ENCODE data around the gene RIMBP2.

RIMBP2 gene

DNA sequence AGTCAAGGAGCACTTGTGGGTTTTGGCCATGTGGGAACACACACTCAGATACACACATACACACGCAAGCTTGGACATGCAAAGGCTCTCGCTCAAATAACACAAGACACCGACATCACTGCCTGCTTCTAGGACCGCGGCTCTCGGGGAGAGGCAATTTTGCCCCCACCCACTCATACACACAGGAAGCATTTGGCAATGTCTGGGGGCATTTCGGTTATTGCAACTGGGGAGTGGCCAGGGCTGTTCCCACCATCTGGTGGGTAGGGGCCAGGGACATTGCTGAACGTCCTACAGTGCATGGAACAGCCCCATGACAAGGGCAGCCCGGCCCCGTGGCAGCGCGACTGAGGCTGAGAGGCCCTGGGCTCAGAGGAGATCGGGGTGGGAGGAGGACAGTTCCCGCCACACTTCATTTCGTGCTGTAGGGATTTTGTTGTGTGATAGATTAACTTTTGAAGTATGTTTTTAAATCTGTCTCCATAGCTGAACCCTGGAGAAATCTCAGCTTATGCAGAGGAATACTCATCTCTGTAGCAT lies 35.6 kb downstream of the RIMBP2 start:
- DNase-seq (ENCODE audit: low read depth) = no peak

GRCh38 chr12:130677957-130678558 lies 38.0 kb downstream of the RIMBP2 start:
- DNase-seq (ENCODE audit: low read depth) = no peak

DNA sequence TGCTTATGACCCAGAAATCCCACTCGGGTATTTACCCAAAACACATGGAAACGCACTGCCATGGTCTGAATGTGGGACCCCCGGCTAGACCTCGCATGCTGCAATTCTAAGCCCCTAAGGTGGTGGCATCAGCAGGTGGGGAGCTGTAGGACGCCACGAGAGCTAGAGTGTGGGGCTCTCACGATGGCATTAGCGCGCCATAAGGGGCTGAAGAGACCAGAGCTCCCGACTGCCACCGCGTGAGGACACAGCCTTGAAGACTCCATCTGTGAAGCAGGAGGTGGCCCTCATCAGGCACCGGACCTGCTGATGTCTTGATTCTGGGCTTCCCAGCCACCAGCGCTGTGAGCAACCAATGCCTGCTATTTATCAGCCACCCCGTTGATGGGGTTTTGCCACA lies 40.3 kb downstream of the RIMBP2 start:
- no peak for DNase-seq (ENCODE audit: low read depth)

DNA sequence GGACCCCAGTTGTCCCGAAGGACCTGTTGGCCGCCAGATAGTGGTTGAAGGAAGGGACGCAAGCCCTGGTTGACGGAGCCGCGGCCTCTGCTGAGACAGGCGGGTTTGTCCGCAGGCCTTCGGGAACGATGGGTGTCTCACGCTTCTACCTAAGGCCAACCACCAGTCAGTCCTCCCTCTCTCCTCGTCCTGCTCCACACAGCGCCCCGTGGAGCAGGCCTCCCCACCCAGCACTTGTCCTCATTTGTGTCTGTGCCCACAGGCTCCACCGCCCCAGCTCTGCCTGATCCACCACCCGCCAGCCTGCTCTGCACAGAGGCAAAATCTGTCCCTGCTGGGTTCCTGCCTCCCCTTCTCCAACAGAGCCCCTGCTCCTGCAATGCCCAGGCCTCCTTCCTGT lies 41.0 kb downstream of the RIMBP2 start:
- no peak for DNase-seq (ENCODE audit: low read depth)

DNA sequence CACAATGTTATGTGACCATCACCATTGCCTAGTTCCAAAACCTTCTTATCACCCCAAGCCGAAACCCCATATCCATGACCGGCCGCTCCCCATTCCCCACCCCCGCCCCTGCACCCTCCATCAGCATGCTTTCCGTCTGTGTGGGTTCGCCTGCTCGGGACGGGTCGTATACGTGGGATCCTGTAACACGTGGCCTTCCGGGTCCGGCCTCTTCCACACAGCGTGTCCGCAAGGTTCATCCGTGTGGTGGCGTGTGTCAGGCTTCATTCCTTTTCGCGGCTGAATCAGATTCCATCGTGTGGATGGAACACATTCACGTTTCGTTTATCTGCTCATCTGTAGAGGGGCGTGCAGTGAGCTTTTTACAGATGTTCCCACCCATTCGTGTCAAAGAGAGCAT lies 41.4 kb downstream of the RIMBP2 start:
- DNase-seq (ENCODE audit: low read depth) = no peak

DNA sequence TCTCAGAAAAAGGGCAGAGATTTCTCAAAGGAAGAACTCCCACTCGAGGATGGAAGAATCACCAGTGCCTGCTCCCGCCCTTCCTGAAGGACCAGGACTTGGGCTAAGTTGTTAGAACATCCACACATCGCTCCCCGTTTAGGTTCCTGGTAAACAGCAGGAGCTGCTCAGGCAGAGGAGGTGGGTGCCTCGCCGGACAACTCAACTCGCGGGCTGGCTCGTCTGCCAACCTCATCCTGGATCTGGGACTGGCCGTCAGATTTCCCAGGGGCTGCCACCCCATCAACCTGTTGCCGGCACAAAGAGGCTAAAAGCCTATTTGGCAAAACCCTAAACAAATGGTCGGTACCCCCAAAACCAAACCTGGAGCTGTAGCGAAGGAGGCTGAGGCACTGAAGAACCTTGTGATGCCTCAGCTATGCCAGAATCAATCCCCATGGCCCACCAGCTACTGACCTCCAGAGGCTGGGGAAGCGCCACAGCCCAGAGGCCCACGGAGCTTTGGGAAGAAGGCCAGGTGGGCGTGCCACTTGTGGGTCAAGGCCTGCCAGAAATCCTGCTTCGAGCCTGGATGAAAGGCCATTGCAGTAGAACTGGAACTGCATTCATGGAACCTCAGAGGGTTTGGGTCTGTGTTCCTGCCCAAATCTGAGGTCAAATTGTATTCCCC lies 42.9 kb downstream of the RIMBP2 start:
- no peak for DNase-seq (ENCODE audit: low read depth)

DNA sequence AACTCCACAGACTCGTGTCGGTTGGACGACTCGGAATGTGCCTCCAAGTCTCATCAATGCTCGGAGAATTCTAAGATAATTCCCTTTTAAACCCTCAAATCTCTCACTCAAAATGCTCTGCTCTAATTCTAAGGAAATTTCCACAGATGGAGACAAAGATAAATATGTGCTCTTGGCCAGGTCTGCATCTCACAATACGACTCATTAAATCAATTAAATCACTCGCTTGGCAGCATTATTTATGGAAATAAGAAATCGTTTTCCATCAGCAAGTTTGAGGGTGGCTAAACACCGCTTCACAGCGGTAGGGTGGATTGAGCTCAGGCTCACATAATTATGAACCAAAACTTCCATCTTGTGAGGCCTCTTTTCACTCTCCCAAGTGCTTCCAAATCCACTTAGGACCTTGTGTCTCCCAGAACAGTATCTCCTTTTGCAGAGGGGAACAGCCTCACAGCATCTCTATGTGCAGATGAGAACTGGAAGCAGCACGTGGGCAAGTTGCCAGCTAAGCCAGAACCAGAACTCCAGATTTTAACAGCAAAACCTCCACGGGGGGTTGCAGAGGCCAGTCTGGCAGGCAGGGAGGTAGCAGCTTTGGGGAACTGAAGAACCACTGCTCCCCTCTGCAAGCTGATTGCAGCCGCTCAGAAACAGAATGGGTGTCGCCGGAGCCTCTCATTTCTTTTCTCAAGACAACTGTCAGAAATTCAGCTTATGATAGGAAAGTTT lies 43.8 kb downstream of the RIMBP2 start:
- no peak for DNase-seq (ENCODE audit: low read depth)

- no peak for DNase-seq (ENCODE audit: low read depth)
Measured at GRCh38 chr12:130671556-130671955, 44.5 kb downstream of the RIMBP2 start.

DNA sequence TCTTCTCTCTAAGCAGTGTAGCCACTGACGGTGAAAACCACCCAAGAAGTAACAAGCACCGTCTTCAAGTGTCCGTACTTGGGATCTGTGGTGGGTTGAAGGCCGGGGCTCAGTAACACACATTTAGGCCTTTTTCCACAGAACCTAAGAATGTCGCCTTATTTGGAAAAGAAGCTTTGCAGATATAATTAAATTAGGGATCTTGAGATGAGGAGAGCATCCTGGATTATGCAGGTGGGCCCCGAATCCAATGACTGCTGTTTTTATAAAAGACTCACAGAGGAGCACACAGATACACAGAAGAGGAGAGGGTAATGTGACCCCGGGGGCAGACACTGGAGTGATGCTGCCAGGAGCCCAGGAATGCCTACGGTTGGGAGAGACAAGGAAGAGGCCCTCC lies 46.3 kb downstream of the RIMBP2 start:
- no peak for DNase-seq (ENCODE audit: low read depth)

DNA sequence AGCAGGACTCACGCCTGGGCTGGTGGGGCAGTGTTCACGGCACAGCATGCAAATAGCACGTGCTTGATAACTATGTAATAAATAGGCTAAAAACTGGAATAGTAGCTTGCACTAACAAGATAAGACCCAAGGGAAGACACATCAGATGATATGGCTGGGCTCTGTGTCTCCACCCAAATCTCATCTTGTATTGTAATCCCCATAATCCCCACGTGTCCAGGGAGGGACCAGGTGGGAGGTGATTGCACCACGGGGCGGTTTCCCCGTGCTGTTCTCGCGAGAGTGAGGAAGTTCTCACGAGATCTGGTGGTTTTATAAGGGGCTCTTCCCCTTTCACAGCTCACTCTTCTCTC lies 46.9 kb downstream of the RIMBP2 start:
- DNase-seq (ENCODE audit: low read depth) = no peak

- DNase-seq (ENCODE audit: low read depth) = no peak
Measured at GRCh38 chr12:130668286-130669204, 47.6 kb downstream of the RIMBP2 start.

GRCh38 chr12:130667421-130667960 lies 48.6 kb downstream of the RIMBP2 start:
- DNase-seq (ENCODE audit: low read depth) = no peak

DNA sequence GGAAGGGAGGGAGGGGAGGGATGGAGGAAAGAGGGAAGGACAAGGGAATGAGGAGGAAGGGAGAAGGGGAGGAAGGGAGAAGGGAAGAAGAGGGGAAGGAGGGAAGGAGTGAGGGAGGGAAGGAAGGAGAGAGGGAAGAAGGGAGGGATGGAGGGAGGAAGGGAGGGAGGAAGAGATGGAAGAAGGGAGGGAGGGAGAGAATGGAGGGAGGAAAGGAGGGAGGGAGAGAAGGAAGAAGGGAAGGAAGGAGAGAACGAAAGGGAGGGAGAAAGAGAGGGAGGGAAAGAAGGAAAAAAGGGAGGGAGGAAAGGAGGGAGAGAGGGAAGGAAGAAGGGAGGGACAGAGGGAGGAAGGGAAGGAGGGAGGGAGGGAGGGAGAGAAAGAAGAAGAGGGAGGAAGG lies 49.5 kb downstream of the RIMBP2 start:
- no peak for DNase-seq (ENCODE audit: low read depth)

DNA sequence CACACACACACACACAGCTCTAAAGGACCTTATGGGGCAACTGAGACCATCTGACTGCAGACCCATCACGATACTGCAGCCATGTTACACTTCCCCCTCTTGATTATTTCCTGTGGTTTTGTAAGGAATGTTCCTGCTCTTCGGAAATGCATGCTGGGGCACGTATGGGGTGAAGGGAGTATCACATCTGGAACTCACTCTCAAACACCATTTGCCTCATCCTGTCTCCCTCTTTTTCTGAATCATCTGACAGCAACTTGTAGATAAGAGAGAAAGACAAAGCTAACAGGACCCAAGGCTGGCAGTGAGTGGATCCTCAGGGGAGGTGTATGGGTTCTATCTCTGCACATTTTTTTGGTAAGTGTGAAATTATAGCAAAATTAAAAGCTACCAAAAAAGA lies 50.3 kb downstream of the RIMBP2 start:
- DNase-seq (ENCODE audit: low read depth) = no peak

DNA sequence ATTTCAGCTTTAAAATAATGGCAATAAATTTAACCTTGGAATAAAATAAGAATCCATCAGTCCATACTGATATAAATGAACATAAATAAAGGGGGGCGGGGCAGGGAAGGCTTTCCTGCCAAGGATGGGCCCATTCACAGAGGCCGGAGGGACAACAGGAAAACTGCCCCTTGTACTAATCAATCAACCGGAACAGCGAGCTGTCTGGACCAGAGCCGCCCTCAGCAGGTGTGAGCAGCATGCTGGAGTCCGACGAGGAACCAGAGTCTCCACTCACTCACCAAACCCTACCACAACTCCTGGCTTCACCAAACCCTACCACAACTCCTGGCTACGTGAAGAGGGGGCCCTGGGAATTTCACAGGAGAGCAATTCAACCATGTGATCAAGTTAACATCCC lies 51.3 kb downstream of the RIMBP2 start:
- no peak for DNase-seq (ENCODE audit: low read depth)

- no peak for DNase-seq (ENCODE audit: low read depth)
Measured at GRCh38 chr12:130664252-130664651, 51.8 kb downstream of the RIMBP2 start.

DNA sequence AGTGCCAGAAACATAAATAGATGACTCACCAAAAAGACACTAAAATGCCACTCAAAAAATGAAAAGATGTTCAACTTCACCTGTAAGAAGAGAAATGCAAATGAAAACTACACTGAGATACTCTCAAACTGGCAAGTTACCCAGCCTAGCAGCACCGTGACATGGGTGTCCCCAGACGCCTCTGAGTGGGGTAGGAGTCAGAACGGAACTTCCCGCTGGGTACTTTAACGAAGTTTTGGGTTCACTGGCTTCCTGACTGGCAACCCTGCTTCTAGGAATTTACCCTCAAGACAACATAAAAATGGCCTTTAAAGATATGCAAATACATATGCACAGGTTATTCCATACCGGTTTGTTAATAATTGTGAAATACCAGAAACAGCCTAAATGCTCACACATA lies 52.6 kb downstream of the RIMBP2 start:
- DNase-seq (ENCODE audit: low read depth) = no peak

DNA sequence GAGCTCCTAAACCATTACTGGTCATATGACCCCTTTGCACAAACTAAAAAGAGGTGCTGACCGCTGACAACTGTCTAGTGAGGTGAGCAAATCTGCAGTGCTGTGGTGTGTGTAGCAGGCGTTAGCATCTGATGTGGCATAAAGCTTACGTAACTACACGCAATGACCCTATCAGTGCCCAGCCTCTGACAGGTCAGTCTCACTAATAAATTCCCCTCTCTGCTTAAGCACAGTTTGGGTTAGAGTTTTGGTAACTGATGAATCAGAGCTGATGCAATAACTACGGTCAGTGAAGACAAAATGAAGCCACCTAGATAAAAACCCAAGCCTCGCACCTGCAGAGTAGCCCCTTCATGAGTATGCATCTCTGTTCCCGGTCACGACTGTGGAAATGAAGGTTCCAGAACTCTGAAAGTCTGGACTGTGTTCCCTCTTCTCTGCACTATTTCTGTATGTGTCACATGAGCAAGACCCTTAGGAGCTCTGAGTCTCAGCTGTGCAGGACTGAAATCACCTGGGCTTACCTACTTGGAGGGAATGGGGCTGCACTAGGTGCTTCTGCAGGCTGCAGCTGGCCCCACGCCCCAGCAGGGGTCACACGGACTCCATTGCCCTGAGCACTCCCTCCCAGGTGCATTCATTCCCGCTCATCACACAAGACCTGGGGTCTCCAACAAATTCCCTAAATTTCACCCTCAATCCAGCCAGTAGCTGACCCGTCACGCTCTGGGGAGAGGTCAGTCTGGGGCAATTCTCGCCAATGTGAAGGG lies 54.4 kb downstream of the RIMBP2 start:
- no peak for DNase-seq (ENCODE audit: low read depth)

DNA sequence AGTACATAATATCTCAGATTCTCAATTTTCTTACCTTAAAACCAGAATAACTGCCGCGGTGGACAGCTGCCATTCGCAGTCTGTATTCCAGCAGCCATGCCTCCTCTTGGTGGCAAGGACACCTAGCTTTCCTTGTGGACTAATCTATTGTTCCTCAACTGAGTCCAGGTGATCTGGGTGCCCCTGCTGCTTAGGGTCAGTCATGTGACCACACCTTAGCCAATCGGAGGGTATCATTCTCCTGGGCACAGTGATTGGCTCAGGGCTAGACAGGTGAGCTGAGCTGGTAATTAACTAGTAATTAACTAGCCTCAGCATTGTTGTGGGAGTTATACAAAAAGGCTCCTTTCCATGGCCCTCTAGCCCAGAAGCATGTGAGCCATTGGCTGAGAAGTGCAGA lies 55.0 kb downstream of the RIMBP2 start:
- no peak for DNase-seq (ENCODE audit: low read depth)

DNA sequence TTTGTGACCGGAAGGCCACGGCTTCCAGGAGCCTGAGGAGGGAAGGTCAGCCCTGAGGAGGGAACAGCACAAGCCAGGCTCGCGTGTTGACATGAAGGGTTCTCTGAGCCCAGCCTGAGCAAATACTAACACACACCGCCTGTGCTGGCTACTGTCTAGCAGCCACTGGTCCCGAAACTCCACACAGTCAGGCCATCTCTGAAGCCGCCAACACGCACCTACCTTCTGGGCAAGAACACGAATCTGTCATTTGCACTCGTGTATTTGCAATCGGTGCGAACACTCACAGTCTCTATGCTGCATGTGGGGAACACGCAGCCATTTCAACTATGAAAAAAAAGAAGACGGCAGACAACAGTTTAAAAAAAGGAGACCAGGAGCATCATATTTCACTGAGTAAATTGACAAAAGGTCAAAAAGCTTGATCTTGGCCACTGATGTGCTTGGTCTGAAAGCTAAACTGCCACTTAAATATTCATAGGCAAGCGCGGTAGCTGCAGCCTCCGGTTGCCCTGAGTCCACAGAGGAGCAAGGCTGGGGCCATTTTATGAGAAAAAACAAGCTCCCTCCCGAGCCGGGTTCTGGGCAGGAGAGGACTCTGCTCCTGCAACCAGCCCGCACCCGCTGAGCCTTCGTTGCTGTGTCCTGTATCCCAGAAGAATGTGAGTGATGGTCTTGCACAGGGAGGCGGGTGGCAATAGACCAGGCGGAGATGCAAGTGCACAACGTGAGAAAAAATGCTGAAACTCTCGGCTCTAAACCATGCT lies 57.8 kb downstream of the RIMBP2 start:
- no peak for DNase-seq (ENCODE audit: low read depth)

Measured in ELR (cell line).